ENCODE results near the gene WDR6.

The WDR6 gene

DNA sequence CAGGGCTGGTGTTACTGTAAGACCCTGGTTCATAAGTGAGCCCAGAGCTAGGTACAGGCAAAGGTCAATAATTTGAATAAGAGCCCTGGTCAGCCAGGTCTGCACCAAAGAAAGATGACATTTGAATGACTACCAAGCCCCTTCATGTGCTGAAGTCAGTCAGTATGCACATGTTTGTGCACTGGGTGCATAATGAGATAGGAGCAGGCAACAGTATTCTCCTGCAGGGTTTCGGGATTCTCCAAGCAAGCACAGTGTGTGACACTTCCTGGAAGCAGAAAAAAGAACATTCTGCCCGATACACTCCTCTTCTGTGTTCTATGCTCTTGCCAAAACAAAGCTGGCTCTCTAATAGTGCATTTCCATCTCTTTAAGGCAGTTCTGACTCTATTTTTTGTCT lies 27.5 kb downstream of the WDR6 start:
- Mint-ChIP-seq H3K36me3 (ENCODE audit: low read depth) (peaks cover 53% of the 10 kb centered on the region), H3K27me3 (ENCODE audit: low read depth, poor library complexity) (no peaks in the 10 kb centered on the region), H3K9me3 (no peaks in the 10 kb centered on the region), H3K27ac (peak overlapping the region; percentile 70), H3K4me1 (peaks cover 17% of the 10 kb centered on the region), H3K4me3 (no peak overlapping the region)
- no peak for DNase-seq
- no peak for TF ChIP-seq CTCF (IDR thresholded peaks at IDR 0.05)

DNA sequence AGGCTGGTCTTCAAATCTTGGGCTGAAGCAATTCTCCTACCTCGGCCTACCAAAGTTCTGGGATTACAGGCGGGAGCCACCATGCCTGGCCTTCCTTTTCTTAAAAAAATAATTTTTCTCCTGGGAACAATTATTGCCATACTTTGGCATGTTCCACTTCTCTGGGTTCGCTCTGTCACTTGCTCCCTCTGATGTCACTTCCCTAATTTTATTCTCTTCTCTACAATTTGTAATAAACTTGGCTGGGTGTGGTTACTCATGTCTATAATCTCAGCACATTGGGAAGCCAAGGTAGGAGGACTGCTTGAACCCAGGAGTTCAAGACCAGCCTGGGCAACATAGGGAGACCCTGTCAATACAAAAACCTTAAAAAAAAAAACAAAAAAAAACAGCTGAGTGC lies 28.1 kb downstream of the WDR6 start:
- TF ChIP-seq CTCF (IDR thresholded peaks at IDR 0.05), result no peak
- H3K9me3 Mint-ChIP-seq, result no peaks in the 10 kb centered on the region
- peaks cover 16% of the 10 kb centered on the region for H3K4me1 Mint-ChIP-seq
- H3K36me3 Mint-ChIP-seq (ENCODE audit: low read depth), result peaks cover 53% of the 10 kb centered on the region
- no peak overlapping the region for H3K4me3 Mint-ChIP-seq
- H3K27ac Mint-ChIP-seq, result no peak overlapping the region
- no peaks in the 10 kb centered on the region for H3K27me3 Mint-ChIP-seq (ENCODE audit: low read depth, poor library complexity)
- DNase-seq, result no peak

DNA sequence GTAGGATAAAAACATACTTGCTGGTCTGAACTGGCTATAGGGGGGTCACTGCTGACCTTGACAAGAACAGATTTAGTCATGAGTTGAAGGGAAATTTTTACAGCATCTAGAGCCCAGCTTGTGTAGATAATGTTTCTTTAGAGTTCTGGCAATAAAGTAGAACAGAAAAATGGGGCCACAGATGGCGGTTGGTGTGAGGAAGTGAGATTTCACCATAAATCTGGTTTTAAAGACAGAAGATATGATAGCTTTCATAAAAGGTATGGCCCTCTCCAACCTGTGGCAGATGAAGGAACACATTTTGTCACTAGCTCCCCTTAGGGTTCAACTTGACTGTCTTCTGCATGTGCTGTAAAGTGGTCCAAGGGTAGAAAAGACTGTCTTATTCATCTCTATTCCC lies 46.4 kb downstream of the WDR6 start:
- Mint-ChIP-seq H3K27ac (no peak overlapping the region), H3K9me3 (no peaks in the 10 kb centered on the region), H3K36me3 (ENCODE audit: low read depth) (peaks cover 68% of the 10 kb centered on the region), H3K4me3 (no peak overlapping the region), H3K4me1 (no peaks in the 10 kb centered on the region), H3K27me3 (ENCODE audit: low read depth, poor library complexity) (no peaks in the 10 kb centered on the region)
- no peak for DNase-seq
- no peak for TF ChIP-seq CTCF (IDR thresholded peaks at IDR 0.05)

DNA sequence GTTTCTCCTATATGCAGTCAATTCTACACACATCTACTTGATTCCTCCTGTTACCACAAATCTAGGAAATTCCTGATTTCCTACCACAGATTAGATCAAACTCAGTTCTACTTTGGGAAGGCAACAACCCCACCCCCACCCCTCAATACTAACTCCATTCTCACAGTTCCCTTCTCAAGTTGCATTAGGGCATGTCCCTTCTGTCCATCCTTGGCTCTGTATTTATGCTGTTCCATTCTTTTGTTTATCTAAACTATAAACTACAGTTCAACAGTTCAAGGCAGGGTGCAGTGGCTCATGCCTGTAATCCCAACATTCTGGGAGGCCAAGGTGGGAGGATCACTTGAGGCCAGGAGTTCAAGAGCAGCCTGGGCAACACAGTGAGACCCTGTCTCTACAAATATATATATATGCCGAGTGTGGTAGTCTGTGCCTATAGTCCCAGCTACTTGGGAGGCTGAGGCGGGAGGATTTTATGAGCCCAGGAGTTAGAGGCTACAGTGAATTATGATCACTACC lies 47.2 kb downstream of the WDR6 start:
- H3K9me3 Mint-ChIP-seq, result no peaks in the 10 kb centered on the region
- TF ChIP-seq CTCF (IDR thresholded peaks at IDR 0.05), result no peak
- no peak overlapping the region for H3K4me3 Mint-ChIP-seq
- no peak for DNase-seq
- peak overlapping the region; percentile 32 for H3K27ac Mint-ChIP-seq
- H3K36me3 Mint-ChIP-seq (ENCODE audit: low read depth), result peaks cover 71% of the 10 kb centered on the region
- no peaks in the 10 kb centered on the region for H3K4me1 Mint-ChIP-seq
- H3K27me3 Mint-ChIP-seq (ENCODE audit: low read depth, poor library complexity), result no peaks in the 10 kb centered on the region

DNA sequence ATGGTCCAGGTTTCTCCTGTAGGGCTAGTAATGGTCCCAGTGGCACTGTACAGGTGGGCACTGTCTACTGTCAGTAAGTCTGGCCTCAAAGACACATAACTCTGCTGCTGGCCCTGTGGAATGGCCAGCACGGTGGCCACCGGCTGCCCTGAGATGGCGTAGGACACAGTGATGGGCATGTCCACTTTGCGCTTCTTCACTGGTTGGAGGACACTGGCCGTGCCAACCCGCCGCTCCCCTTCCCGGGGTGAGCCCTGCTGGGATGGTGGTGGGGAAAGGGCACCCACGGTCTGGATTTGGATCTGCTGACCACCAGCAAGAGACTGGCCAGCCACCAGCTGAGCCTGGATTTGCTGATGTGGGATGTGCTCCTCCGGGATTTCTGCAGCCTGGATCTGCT lies 50.1 kb downstream of the WDR6 start:
- H3K27ac Mint-ChIP-seq, result no peak overlapping the region
- H3K9me3 Mint-ChIP-seq, result no peaks in the 10 kb centered on the region
- H3K4me1 Mint-ChIP-seq, result no peaks in the 10 kb centered on the region
- H3K27me3 Mint-ChIP-seq (ENCODE audit: low read depth, poor library complexity), result no peaks in the 10 kb centered on the region
- no peak overlapping the region for H3K4me3 Mint-ChIP-seq
- DNase-seq, result no peak
- H3K36me3 Mint-ChIP-seq (ENCODE audit: low read depth), result peaks cover 69% of the 10 kb centered on the region
- TF ChIP-seq CTCF (IDR thresholded peaks at IDR 0.05), result no peak

DNA sequence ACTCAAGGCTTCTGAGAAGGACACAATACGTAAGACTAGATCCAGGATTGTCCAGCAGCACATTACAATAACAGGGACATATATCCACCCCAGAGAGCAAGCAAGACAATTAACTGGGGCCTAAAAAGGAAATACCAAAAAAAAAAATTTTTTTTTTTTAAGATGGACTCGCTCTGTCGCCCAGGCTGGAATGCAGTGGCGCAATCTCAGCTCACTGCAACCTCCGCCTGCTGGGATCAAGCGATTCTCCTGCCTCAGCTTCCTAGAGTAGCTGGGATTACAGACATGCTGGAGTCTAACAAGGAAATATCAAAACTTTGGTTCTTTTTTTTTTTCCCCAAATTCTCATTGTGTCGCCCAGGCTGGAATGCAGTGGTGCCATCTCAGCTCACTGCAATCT lies 50.8 kb downstream of the WDR6 start:
- Mint-ChIP-seq H3K27ac (peak overlapping the region; percentile 60), H3K9me3 (no peaks in the 10 kb centered on the region), H3K4me1 (no peaks in the 10 kb centered on the region), H3K27me3 (ENCODE audit: low read depth, poor library complexity) (no peaks in the 10 kb centered on the region), H3K36me3 (ENCODE audit: low read depth) (peaks cover 67% of the 10 kb centered on the region), H3K4me3 (no peak overlapping the region)
- TF ChIP-seq CTCF (IDR thresholded peaks at IDR 0.05), result no peak
- DNase-seq, result no peak
